ENCODE measurements around the gene SLC4A4.

Gene SLC4A4

DNA sequence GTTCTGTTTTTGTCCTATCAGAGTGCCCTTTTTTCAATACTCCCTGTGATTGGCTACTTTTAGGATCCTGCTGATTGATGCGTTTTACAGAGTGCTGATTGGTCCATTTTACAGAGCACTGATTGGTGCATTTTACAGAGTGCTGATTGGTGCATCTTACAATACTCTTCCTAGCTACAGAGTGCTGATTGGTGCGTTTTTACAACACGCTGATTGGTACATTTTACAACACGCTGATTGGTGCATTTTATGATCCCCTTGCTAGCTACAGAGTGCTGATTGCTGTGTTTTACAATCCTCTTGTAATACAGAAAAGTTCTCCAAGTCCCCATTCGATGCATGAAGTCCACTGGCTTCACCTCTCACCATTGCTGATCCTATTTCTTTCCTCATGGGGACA, 268.3 kb downstream of the SLC4A4 start:
- no peak for DNase-seq (ENCODE audit: low spot score)

GRCh38 chr4:71607780-71608677, 269.2 kb downstream of the SLC4A4 start:
- no peak for DNase-seq (ENCODE audit: low spot score)

DNA sequence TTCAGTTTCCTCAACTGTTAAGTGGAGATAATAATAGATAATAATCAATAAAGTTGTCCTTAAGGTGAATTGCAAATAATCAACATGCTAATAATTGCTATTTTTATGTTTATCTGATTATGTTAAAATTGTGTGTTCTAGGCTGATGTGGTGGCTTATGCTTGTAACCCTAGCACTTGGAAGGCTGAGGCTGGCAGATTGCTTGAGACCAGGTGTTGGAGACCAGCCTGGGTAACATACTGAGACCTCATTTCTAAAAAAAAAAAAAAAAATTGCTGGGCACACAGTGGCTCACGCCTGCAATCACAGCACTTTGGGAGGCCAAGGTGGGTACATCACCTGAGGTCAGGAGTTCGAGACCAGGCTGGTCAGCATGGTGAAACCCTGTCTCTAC, 269.9 kb downstream of the SLC4A4 start:
- DNase-seq (ENCODE audit: low spot score) = no peak

GRCh38 chr4:71609167-71609566, 270.3 kb downstream of the SLC4A4 start:
- no peak for DNase-seq (ENCODE audit: low spot score)

DNA sequence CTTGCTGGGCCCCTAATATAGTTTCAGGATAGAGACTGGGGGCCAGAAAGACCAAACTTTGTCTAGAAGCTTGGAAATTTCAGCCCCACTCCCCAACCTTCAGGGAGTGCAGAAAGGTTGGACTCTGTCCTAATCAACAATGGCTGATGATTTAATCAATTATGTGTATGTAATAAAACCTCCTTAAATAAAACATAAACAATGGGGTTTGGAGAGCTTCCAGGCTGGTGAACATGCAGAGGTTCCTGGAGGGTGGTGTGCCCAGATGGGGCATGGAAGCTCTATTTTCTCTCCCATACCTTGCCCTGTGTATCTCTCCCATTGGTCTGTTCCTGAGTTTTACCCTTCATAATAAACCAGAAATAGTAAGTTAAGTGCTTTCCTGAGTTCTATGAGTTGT, 270.8 kb downstream of the SLC4A4 start:
- DNase-seq (ENCODE audit: low spot score) = no peak

- DNase-seq (ENCODE audit: low spot score) = no peak
These were observed 275.8 kb downstream of the SLC4A4 start for GRCh38 chr4:71614621-71615020.

- no peak for DNase-seq (ENCODE audit: low spot score)
These were observed 277.5 kb downstream of the SLC4A4 start for GRCh38 chr4:71616168-71616811.

Data from kidney capillary endothelial cell (primary cell).